HG03159 (cell line): ENCODE results near the gene AACS.
"Not testable (repeated sequence)": the region's sequence is repeated elsewhere in the genome, so short reads cannot be mapped to it uniquely, and the experiment has no call there.

Experiments used
- ATAC-seq: cut with Tn5 transposase; IDR thresholded peaks from one replicate; pipeline ENCODE4 v1.9.1; 2021; ENCODE audit warnings: mild to moderate bottlenecking, moderate library complexity; ENCODE audit not compliant: unreplicated experiment

The AACS gene

GRCh38 chr12:125065021-125065918, at the start of gene AACS:
Gene AACS, plus strand, starts transcription at chr12:125065435. Its CDS starts 150 bp downstream, at chr12:125065585.
- ATAC-seq: peak; percentile 93

GRCh38 chr12:125015680-125016310, 49.4 kb upstream of the AACS start:
- ATAC-seq: no peak

GRCh38 chr12:125017801-125018200, 47.4 kb upstream of the AACS start:
- ATAC-seq: no peak

- no peak for ATAC-seq
Measured at GRCh38 chr12:125018356-125018755, 46.9 kb upstream of the AACS start.

- no peak for ATAC-seq
Measured at GRCh38 chr12:125021096-125021495, 44.1 kb upstream of the AACS start.

GRCh38 chr12:125021771-125022170, 43.5 kb upstream of the AACS start:
- ATAC-seq: no peak

- no peak for ATAC-seq
Measured at GRCh38 chr12:125023065-125023464, 42.2 kb upstream of the AACS start.

- ATAC-seq: no peak
Measured at GRCh38 chr12:125024949-125025563, 40.2 kb upstream of the AACS start.

- ATAC-seq: no peak
Measured at GRCh38 chr12:125025606-125026235, 39.5 kb upstream of the AACS start.

GRCh38 chr12:125028106-125028505, 37.1 kb upstream of the AACS start:
- ATAC-seq: no peak

- no peak for ATAC-seq
Measured at GRCh38 chr12:125029761-125030358, 35.4 kb upstream of the AACS start.

GRCh38 chr12:125031471-125031870, 33.8 kb upstream of the AACS start:
- ATAC-seq: not testable (repeated sequence)

GRCh38 chr12:125032466-125033152, 32.6 kb upstream of the AACS start:
- ATAC-seq: no peak

- ATAC-seq: no peak
Measured at GRCh38 chr12:125033288-125033687, 31.9 kb upstream of the AACS start.

- no peak for ATAC-seq
Measured at GRCh38 chr12:125038976-125039625, 26.1 kb upstream of the AACS start.

- ATAC-seq: no peak
Measured at GRCh38 chr12:125049093-125049458, 16.2 kb upstream of the AACS start.

- ATAC-seq: no peak
Measured at GRCh38 chr12:125050446-125050845, 14.8 kb upstream of the AACS start.

- ATAC-seq: no peak
Measured at GRCh38 chr12:125050868-125051267, 14.4 kb upstream of the AACS start.

- no peak for ATAC-seq
Measured at GRCh38 chr12:125053821-125054220, 11.4 kb upstream of the AACS start.

- ATAC-seq: no peak
Measured at GRCh38 chr12:125055591-125055990, 9.6 kb upstream of the AACS start.
